NCI-H128 (cell line): ENCODE data around the gene CEP85L.
A peak's percentile ranks its signal among the peaks of the same experiment; 100 is the strongest.

Source experiments
- DNase-seq: peaks from one replicate; lab custom pipeline; 2025; ENCODE audit not compliant: unreplicated experiment; lab: John Stamatoyannopoulos, UW

CEP85L gene

GRCh38 chr6:118580585-118581419, 70.6 kb downstream of the CEP85L start:
- no peak for DNase-seq

GRCh38 chr6:118579786-118580185, 71.6 kb downstream of the CEP85L start:
- DNase-seq, result no peak

- DNase-seq, result no peak
Measured at GRCh38 chr6:118578617-118579016, 72.8 kb downstream of the CEP85L start.

GRCh38 chr6:118577972-118578371, 73.4 kb downstream of the CEP85L start:
- no peak for DNase-seq

- no peak for DNase-seq
Measured at GRCh38 chr6:118574051-118574865, 77.1 kb downstream of the CEP85L start.

- no peak for DNase-seq
Measured at GRCh38 chr6:118571121-118571520, 80.3 kb downstream of the CEP85L start.

DNA sequence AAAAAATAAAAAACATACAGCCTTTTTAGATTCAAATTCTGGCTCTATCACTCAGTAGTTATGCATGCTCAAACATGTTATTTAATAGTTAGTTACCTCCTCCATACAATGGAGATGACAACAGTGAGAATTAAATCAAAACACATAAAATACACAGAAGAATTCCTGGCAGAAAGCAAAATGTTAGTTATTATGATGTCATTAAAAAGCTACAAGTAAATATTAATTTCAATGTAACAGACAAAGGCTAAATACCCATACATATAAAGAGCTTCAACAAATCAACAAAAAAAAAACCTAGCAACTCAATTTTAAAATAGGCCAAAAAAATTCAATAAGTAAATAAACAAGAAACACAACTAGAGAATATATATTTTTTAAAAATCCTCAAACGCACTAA, 81.9 kb downstream of the CEP85L start:
- no peak for DNase-seq

GRCh38 chr6:118567974-118568373, 83.4 kb downstream of the CEP85L start:
- DNase-seq, result no peak

- DNase-seq, result peak; percentile 17
Measured at GRCh38 chr6:118565311-118565960, 86.0 kb downstream of the CEP85L start.

GRCh38 chr6:118562959-118563358, 88.4 kb downstream of the CEP85L start:
- DNase-seq, result no peak

DNA sequence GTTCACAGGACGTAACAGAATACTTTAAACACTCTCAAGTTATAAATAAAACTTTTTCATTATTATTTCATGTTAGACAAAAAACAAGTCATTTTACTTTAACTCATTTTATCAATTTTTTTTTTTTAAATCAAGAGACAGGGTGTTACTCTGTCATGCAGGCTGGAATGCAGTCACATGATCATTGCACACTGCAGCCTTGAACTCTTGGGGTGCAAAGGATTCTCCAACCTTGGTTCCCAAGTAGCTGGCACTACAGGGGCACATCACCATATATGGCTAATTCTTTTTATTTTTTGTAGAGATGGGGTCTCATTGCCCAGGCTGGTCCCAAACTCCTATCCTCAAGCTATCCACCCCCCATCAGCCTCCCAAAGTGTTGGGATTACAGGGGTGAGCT, 89.1 kb downstream of the CEP85L start:
- no peak for DNase-seq

DNA sequence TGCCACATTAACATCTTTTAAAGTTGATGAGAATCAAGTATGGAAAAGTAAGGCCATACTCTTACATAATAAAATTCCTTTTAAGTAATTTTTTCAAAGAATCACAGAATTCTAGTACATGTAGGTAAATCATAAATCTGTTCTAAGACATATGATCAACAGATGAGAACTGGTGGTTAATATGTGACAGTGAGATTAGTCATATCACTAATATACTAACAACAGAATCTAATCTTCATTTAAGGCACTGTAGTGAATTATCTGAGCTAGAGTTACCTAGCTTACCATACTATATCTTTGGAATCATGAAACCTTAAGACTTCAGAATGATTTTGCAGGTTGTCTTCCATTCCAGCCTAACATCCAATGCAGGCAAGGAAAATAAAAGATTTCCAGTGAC, 91.7 kb downstream of the CEP85L start:
- DNase-seq, result no peak

DNA sequence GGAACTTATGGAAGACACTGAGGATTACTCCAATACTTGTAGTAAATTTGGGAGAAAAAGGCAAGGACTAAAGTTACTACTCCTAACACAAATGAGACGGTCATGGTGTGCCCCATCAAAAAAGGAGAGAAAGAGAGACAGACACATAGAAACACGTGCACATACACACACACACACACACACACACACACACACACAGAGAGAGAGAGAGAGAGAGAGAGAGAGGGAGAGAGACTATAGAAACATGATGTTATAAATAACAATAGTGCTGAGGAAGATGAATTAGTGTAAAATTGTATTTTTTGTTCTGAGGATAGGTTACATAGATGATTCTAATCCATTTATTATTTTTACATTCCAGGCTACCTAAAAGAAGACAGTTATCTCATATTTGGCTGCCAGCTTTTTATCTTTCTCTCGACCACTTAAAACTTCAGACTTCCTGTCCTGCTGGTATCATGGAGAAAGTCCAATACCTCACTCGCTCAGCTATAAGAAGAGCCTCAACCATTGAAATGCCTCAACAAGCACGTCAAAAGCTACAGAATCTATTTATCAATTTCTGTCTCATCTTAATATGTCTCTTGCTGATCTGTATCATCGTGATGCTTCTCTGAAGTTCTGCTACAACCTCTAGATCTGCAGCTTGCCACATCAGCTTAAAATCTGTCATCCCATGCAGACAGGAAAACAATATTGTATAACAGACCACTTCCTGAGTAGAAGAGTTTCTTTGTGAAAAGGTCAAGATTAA, 92.8 kb downstream of the CEP85L start:
- DNase-seq, result no peak

GRCh38 chr6:118554698-118555097, 96.7 kb downstream of the CEP85L start:
- no peak for DNase-seq

GRCh38 chr6:118553132-118553531, 98.3 kb downstream of the CEP85L start:
- DNase-seq, result no peak

- DNase-seq, result no peak
Measured at GRCh38 chr6:118551063-118552053, 100.0 kb downstream of the CEP85L start.

- DNase-seq, result no peak
Measured at GRCh38 chr6:118548613-118549012, 102.8 kb downstream of the CEP85L start.

DNA sequence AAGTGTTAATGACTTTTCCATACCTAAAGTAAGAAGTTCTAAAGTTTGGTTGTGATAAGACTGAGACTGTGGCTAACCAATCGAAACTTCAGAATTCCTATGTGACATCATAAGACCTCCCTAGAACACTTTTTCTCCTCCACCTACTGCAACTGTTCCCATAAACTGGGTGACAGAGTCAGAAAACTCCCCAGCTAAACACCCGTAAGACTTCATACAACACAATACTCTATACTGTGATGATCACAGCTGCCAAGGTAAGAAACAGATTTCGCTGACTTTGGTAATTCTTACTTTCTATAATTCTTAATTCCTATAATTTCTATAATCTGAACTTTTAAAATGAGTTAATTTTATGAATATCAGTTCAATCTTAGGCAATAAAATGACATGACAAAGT, 103.3 kb downstream of the CEP85L start, which contains the start of gene PLN:
Gene PLN (plus strand): TSS at position 161 of the 400 bp plus-strand sequence. CDS start 10,626 bp downstream, outside the sequence.
- DNase-seq, result no peak

DNA sequence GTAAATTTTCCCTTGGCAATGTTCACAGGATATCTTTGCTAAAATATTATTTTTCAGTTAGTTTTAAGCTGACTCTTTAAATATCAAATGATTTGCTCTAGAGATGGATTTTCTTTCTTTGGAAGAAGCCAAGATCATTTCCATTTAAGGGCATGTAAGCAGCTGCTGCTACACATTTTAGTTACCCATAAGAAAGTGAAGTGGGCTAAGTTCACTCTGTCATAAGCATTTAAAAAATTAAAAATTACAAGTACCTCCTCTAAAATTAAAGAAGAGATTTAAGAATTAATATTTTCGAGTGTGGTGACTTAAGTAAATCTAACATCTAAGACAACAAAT, 104.5 kb downstream of the CEP85L start:
- no peak for DNase-seq
